Suprapubic skin (tissue), 3 donors: ENCODE measurements around the gene APOLD1.

Source experiments
- CTCF ChIP-seq, 2 donors: fragments of 200-600 bp in 1 of 2; fragments of 450-650 bp in 1 of 2; sonication (generic) in 1 of 2; IDR thresholded peaks; one replicate each; pipeline ENCODE4 v1.5.1; 2016 to 2019; ENCODE audit warnings: antibody characterized with exemption in 2 of 2, mild to moderate bottlenecking in 1 of 2, moderate library complexity in 1 of 2
- POLR2AphosphoS5 ChIP-seq, 3 donors: sonication (generic); formaldehyde crosslinking; IDR thresholded peaks; one replicate each; pipeline ENCODE4 v1.6.1; 2017; ENCODE audit warnings: antibody characterized with exemption in 3 of 3

GRCh38 chr12:12835378-12836146 lies 50.1 kb downstream of the APOLD1 start:
- TF ChIP-seq CTCF (IDR thresholded peaks at IDR 0.05), result no peak
- no peak for TF ChIP-seq POLR2AphosphoS5 (IDR thresholded peaks at IDR 0.05)
